ENCODE data around the gene CNOT10. TPM values are rescaled to one million over a fixed set of nuclear protein-coding genes. Genes with fewer than 3 reads are reported as not detected.

Gene CNOT10
- total and polyA plus RNA-seq, 8 donors = 11.1 to 23.0 (median 14.4) TPM

GRCh38 chr3:32751377-32751776 lies 66.4 kb downstream of the CNOT10 start:
- intact Hi-C loops (cut with DNase I) = no loop called here
- FAIRE-seq = no peak
- no peak overlapping the region for H3K4me3 ChIP-seq
- H3K27me3 ChIP-seq = no peaks in the 10 kb centered on the region
- ATAC-seq = no peak
- H3K36me3 ChIP-seq = peaks cover 0 to 6% (median 0%) of the 10 kb centered on the region in 3 donors
- DNase-seq = no peak
- no peak for TF ChIP-seq CTCF (IDR thresholded peaks at IDR 0.05)
- no peak overlapping the region for H3K27ac ChIP-seq
- 82 to 88% methylated on average over 1 of the region's 1 CpG for WGBS, 2 donors
- no peaks in the 10 kb centered on the region for H3K9me3 ChIP-seq
- H3K4me1 ChIP-seq = no peaks in the 10 kb centered on the region

- ATAC-seq (no peak), FAIRE-seq (no peak), DNase-seq (no peak)
- H3K36me3 ChIP-seq = peaks cover 0 to 6% (median 0%) of the 10 kb centered on the region in 3 donors
- no peak for TF ChIP-seq CTCF (IDR thresholded peaks at IDR 0.05)
- no peaks in the 10 kb centered on the region for H3K9me3 ChIP-seq
- H3K27ac ChIP-seq = no peak overlapping the region
- no peaks in the 10 kb centered on the region for H3K27me3 ChIP-seq
- H3K4me3 ChIP-seq = no peak overlapping the region
- no peaks in the 10 kb centered on the region for H3K4me1 ChIP-seq
- 85 to 88% methylated on average over 3 of the region's 3 CpGs for WGBS, 2 donors
- intact Hi-C loops (cut with DNase I) = no loop called here
Observed at GRCh38 chr3:32755761-32756160, 70.8 kb downstream of the CNOT10 start.

GRCh38 chr3:32757618-32758374 lies 72.8 kb downstream of the CNOT10 start:
- intact Hi-C loops (cut with DNase I) = no loop called here
- no peak for ATAC-seq
- Histone ChIP-seq H3K4me1 (no peaks in the 10 kb centered on the region), H3K4me3 (no peak overlapping the region), H3K27me3 (no peaks in the 10 kb centered on the region), H3K36me3 (peaks cover 0 to 3% (median 0%) of the 10 kb centered on the region in 3 donors), H3K27ac (no peak overlapping the region), H3K9me3 (no peaks in the 10 kb centered on the region)
- WGBS, 2 donors = 80 to 83% methylated on average over 2 of the region's 2 CpGs
- FAIRE-seq = no peak
- DNase-seq = no peak
- no peak for TF ChIP-seq CTCF (IDR thresholded peaks at IDR 0.05)

- no peak overlapping the region for H3K4me3 ChIP-seq
- H3K9me3 ChIP-seq = no peaks in the 10 kb centered on the region
- no peak for TF ChIP-seq CTCF (IDR thresholded peaks at IDR 0.05)
- no peak for ATAC-seq
- peaks cover 0 to 3% (median 0%) of the 10 kb centered on the region in 3 donors for H3K36me3 ChIP-seq
- FAIRE-seq = no peak
- no peaks in the 10 kb centered on the region for H3K4me1 ChIP-seq
- no peak overlapping the region for H3K27ac ChIP-seq
- intact Hi-C loops (cut with DNase I) = no loop called here
- no peak for DNase-seq
- H3K27me3 ChIP-seq = no peaks in the 10 kb centered on the region
Observed at GRCh38 chr3:32758375-32758753, 73.4 kb downstream of the CNOT10 start.

GRCh38 chr3:32759342-32759741 lies 74.4 kb downstream of the CNOT10 start:
- intact Hi-C loops (cut with DNase I) = no loop called here
- TF ChIP-seq CTCF (IDR thresholded peaks at IDR 0.05) = no peak
- WGBS, 2 donors = 79 to 87% methylated on average over 4 of the region's 4 CpGs
- ATAC-seq (no peak), FAIRE-seq (no peak), DNase-seq (no peak)
- no peak overlapping the region for H3K27ac ChIP-seq
- no peaks in the 10 kb centered on the region for H3K9me3 ChIP-seq
- peaks cover 0 to 4% (median 0%) of the 10 kb centered on the region in 3 donors for H3K36me3 ChIP-seq
- no peak overlapping the region for H3K4me3 ChIP-seq
- H3K27me3 ChIP-seq = no peaks in the 10 kb centered on the region
- H3K4me1 ChIP-seq = no peaks in the 10 kb centered on the region
